AG09309 (cell line): ENCODE results near the gene FAM3A.
A peak's percentile ranks its signal among the peaks of the same experiment; 100 is the strongest.

Source experiments
- DNase-seq: peaks from one replicate; pipeline ENCODE4 v3.0.0-alpha.2; 2010; ENCODE audit warnings: low read depth
- H3K4me3 ChIP-seq: 2 replicates; pipeline ENCODE4 v1.5.1; 2011; ENCODE audit warnings: mild to moderate bottlenecking, low read depth, low read length, moderate library complexity; ENCODE audit not compliant: control insufficient read depth
- CTCF ChIP-seq: IDR thresholded peaks from 2 replicates; pipeline ENCODE4 v1.5.1; 2011; ENCODE audit warnings: mild to moderate bottlenecking, low read depth, low read length, inconsistent platforms; ENCODE audit not compliant: insufficient read depth, control insufficient read depth; ENCODE audit errors: missing control alignments

FAM3A gene

GRCh38 chrX:154546354-154547244 is 30.6 kb upstream of the FAM3A start, which contains the start of gene G6PD:
G6PD (minus strand) TSS chrX:154546846; CDS start chrX:154546155, 691 bp downstream.
- DNase-seq, result no peak
- TF ChIP-seq CTCF, result no peak
- H3K4me3 ChIP-seq, result peak within 1 kb of the TSS; percentile 54

GRCh38 chrX:154545673-154546274 is 29.7 kb upstream of the FAM3A start:
- peak overlapping the region; percentile 54 for H3K4me3 ChIP-seq
- DNase-seq, result no peak
- no peak for TF ChIP-seq CTCF

GRCh38 chrX:154542723-154543424 is 26.8 kb upstream of the FAM3A start:
- no peak for TF ChIP-seq CTCF
- no peak for DNase-seq
- no peak overlapping the region for H3K4me3 ChIP-seq

GRCh38 chrX:154541896-154542722 is 26.1 kb upstream of the FAM3A start:
- no peak overlapping the region for H3K4me3 ChIP-seq
- peak; percentile 76 for DNase-seq
- TF ChIP-seq CTCF, result no peak

GRCh38 chrX:154541589-154541895 is 25.5 kb upstream of the FAM3A start:
- DNase-seq, result no peak
- no peak overlapping the region for H3K4me3 ChIP-seq

More at GRCh38 chrX:154541589-154541895, 25.5 kb upstream of the FAM3A start:
- no peak for TF ChIP-seq CTCF
